Stimulated activated CD8-positive, alpha-beta memory T cell treated with anti-CD3 and anti-CD28 coated beads, Interleukin-15, amount 100 ng/mL, for 48 hours (primary cell): Measurements from ENCODE around the gene TBC1D8.

Source experiments
- DNase-seq, 2 donors: peaks; one replicate each; pipeline ENCODE4 v3.0.0-alpha.2; 2020; ENCODE audit warnings: low read depth in 2 of 2

TBC1D8 gene

GRCh38 chr2:101027852-101028251, 123.3 kb downstream of the TBC1D8 start:
- DNase-seq, result no peak

GRCh38 chr2:101026923-101027469, 124.2 kb downstream of the TBC1D8 start:
- DNase-seq, result no peak

- DNase-seq, result no peak
Measured at GRCh38 chr2:101026253-101026701, 124.9 kb downstream of the TBC1D8 start.

- DNase-seq, result no peak
Measured at GRCh38 chr2:101025561-101025960, 125.6 kb downstream of the TBC1D8 start.

- no peak for DNase-seq
Measured at GRCh38 chr2:101023327-101024107, 127.7 kb downstream of the TBC1D8 start.

- no peak for DNase-seq
Measured at GRCh38 chr2:101022221-101022620, 129.0 kb downstream of the TBC1D8 start.

GRCh38 chr2:101018934-101019333, 132.2 kb downstream of the TBC1D8 start:
- DNase-seq, result no peak

- DNase-seq, result no peak
Measured at GRCh38 chr2:101017371-101017770, 133.8 kb downstream of the TBC1D8 start.

- no peak for DNase-seq
Measured at GRCh38 chr2:101014264-101014857, 136.8 kb downstream of the TBC1D8 start.

GRCh38 chr2:101012706-101013181, 138.4 kb downstream of the TBC1D8 start:
- DNase-seq, result no peak

GRCh38 chr2:101012054-101012705, 139.0 kb downstream of the TBC1D8 start:
- no peak for DNase-seq

GRCh38 chr2:101011152-101011551, 140.0 kb downstream of the TBC1D8 start:
- no peak for DNase-seq

- DNase-seq, result no peak
Measured at GRCh38 chr2:101007415-101008345, 143.5 kb downstream of the TBC1D8 start.

- no peak for DNase-seq
Measured at GRCh38 chr2:101006065-101006715, 145.0 kb downstream of the TBC1D8 start.

GRCh38 chr2:101004620-101005325, 146.4 kb downstream of the TBC1D8 start:
- DNase-seq, result no peak

GRCh38 chr2:101003278-101003775, 147.9 kb downstream of the TBC1D8 start:
- DNase-seq, result no peak

GRCh38 chr2:101002562-101003277, 148.5 kb downstream of the TBC1D8 start:
- no peak for DNase-seq

- peak; percentile 92 to 94 for DNase-seq
Measured at GRCh38 chr2:101001691-101002561, 149.3 kb downstream of the TBC1D8 start, which contains the start of gene RPL31. Gene RPL31, plus strand, starts transcription at chr2:101002289. Its CDS starts 413 bp downstream, at chr2:101002702.
